COR-L47 (cell line): ENCODE data around the gene WNT3A.

ENCODE experiments used
- DNase-seq: peaks from one replicate; lab custom pipeline; 2025; lab: John Stamatoyannopoulos, UW

The WNT3A gene

DNA sequence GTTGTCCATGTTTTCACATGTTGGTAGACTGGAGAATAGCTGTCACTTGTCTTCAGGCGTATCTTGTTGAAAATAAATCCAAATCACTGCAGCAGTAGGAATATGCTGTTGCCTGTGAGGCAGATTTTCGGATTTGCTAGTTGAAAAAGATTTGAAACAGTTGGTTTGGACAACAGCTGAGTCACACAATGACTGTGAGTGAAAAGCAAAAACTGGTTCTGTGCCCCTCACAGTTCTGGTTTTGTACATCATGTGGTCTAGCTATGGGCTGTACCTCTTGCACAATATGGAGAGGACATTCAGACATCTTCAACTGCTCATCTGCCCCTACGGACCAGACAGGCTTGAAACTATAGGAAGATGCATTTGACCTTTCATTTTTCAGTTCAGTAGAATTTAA is 77.5 kb downstream of the WNT3A start:
- no peak for DNase-seq

DNA sequence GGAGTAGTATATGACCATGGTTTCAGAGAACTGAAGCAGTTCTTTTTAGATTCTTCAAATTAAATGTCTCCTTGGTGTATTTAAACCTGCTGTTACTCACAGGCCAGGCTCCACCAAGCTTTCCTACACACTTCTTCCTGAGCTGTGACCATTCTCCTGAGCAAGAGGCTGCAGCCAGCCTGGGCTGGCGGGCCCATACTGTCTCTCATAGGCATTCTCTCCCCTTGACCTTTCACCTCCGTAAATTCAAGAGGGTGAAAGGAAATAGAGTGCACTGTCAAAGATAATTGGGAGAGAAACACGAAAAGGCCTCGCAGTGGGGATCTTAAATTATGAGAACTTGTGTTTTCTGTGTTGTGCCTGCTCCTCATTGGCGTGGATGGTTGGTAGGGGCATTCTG is 78.0 kb downstream of the WNT3A start:
- no peak for DNase-seq

DNA sequence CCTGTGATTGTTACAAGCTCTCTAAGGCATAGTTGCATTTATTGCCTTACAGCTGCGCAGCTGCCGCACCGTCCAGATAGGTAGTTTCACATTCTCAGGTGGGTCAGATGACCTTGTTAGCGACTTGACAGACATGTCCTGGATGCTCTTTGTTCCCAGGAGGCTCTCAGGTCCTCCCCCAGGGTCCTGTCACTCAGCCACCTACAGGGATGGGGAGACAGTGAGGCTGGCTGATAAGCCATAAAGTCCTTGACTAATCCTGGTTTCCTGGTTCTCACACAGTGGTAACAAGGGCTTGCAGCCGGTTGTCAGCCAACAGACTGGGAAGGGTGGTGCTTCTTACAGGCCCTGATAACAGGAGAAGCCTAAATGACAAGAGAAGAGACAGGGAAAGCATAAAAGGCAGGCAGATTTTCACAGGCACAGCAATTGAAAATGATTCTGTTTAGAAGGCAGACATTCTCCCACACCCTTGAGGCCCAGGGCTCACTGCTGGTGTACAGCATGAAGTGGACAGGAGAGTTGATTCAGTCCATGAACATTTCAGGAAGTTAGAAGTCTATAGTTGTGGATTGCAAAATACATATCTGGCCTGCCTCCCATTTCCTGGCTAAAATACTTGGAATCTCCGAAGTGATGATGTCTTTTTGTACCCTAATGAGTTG is 78.6 kb downstream of the WNT3A start:
- no peak for DNase-seq

DNA sequence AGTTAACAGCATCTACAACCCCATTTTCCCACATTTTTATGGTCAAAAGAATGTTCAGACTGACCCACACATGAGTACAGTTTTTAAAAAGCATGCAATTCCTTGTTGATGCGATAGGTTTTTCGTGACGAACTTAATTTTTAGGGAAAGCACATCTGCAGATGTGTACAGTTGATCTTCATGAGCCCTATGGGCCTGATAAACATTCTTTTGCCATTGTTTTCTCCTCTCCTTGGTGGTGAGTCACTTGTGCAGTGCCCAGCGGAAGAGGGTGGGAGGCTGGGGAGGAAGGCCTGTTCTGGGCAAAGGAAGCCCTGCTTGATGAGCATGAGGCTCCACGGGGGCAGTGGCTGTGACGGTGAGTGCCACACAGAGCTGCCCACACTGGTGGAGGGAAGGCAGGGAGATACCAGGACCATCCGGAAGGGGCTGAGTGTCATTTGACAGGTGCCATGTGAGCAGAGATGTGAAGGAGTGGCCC is 81.0 kb downstream of the WNT3A start:
- no peak for DNase-seq

DNA sequence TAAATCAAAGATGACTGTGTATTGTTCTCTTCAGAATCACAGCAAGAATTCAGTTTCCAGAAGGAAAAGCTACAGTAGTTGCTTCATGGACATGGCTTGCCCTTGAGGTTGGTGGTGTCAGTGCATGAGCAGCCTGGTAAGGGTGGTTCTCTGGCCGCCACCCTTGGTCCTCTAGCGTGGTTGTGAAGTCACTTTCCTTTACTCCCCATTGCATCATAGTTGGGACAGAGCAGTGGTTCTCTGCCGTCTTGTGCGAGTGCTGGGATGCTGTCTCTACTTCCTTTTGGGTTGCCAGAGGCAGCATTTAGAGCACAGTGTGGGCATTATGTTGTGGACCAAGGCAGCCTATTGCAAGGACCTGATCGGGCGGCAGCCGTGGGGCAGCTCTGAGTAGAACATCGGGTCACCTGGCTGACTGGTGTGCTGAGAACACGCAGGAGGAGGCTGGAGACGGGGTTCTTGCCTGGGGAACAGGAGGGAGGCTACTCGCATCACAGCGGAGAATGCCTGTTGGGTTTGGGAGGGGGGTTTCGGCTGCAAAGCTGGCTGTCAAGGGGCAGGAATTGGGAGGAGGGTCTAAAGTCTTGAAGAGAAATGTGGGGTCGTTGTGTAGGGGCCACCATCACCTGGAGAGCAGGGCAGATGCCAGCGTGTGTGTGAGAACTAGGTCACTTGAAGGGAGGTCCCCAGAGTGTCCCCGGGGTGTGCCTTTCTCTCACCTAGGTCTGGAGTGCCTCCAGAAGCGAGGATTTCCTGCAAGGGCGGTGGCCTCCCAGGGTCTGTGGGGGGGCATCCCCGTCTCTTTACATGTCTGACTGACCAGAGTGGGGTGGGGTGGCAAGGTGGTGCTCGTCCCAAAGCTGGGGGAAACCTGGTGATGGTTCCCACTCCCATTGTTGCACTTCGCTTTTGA is 82.0 kb downstream of the WNT3A start:
- no peak for DNase-seq

DNA sequence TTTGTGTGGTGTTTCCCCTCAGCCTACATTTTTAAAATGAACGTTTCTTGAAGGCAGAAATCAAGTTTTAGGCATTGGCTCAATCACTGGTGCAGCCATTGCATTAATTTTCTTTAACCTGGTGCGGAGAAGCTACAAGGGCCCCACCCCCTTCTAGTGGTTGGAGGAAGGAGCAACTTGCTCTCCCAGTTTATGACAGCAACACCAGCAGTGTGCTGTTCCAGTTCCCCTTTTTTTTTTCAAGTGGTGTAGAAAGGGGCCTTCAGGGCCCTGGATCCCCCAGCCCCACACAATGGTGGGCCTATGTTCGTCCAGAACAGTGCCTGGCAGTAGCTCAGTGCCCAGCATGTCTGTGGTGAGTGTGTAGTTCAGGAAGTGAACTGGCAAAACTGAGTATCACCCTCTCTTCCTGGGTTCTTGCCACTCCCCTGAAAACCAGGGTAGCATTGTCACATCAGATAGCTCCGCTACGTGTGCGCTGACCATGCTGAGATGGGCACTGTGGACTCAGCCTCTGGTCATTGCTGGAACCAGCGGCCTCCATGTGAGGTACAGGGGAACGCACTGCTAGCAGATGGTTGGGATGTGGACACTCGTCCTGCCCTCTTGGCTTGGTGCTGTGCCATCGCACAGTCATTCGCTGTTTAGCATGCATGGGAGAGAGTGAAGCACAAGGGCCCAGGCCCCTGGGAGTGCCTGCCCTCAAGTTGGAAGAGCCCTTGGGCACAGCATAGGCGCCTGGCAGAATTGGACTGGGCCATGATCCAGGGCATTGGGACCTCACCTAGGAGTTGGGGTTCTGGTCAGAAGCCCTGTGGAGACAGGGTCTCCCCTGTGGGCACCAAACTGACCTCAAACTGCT is 83.0 kb downstream of the WNT3A start:
- DNase-seq, result no peak

DNA sequence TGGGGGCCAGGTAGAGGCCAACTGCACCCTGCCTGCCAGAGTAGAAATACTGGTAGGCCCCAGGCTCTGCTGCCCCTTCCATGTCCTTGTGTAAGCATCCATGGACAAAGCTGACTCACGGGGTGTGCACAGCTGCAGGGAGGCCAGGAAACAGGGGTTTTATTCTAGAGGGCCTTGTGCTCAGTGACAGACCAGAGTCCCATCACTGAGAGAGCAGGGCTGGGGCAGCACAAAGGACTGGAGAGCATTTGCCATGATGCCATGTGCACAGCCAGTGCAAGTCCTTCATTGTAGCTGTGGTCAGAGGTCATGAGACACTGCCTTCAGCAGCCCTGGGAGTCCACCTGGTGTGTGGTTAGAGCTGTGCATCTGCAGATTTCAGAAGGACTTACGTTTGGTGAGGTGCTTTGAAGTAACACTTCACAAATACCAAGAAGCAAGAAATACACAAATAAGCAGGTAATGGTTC is 83.8 kb downstream of the WNT3A start:
- DNase-seq, result no peak

DNA sequence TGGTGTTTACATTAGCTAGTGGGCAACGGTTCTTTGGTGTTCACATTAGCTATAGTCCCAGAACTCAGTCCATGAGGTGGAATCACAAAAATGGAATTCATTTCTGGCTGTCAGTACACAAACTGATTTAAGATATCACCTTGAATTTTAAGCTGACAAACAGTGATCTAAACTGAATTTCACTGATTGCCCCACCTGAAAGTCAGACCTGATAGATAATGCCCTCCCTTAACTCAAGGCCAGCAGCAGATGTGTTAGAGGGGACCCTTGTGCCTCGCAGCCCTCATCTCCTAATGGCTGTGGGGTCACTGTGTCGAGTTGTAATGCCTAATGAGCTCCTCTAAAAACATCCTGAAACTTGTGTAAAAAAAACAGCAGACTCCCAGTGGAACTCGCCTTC is 84.3 kb downstream of the WNT3A start:
- DNase-seq, result no peak

DNA sequence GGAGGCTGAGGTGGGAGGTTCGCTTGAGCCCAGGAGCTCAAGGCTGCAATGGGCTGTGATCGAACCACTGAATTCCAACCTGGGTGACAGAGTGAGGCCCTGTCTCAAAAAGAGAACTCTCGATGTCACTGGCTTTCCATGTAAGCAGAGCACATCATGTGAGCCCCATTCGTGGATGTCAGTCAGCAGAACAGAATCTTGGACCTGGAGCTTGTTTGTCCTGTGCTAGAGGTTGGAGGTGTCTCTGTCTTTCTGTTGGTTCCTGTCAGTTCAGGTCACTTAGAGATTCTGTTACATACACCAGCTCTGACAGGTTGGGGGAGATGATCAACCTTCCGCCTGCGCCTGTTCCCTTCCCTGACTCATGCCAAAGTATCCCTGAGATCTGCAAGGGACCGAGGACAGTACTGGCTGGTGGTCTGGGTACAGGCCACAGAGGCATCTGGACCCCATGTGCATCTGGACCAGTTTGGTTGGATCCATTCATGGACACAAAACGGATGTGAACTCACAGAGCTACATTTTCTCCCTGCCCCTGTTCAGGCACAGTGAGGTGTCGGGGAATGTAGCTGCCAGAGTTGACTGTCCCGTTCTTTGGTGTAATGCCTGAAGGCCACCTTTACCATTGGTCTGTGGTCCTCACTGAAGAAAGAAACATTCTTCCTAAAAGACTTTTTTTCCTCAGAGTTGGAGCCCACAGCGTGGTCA is 85.7 kb downstream of the WNT3A start:
- no peak for DNase-seq

DNA sequence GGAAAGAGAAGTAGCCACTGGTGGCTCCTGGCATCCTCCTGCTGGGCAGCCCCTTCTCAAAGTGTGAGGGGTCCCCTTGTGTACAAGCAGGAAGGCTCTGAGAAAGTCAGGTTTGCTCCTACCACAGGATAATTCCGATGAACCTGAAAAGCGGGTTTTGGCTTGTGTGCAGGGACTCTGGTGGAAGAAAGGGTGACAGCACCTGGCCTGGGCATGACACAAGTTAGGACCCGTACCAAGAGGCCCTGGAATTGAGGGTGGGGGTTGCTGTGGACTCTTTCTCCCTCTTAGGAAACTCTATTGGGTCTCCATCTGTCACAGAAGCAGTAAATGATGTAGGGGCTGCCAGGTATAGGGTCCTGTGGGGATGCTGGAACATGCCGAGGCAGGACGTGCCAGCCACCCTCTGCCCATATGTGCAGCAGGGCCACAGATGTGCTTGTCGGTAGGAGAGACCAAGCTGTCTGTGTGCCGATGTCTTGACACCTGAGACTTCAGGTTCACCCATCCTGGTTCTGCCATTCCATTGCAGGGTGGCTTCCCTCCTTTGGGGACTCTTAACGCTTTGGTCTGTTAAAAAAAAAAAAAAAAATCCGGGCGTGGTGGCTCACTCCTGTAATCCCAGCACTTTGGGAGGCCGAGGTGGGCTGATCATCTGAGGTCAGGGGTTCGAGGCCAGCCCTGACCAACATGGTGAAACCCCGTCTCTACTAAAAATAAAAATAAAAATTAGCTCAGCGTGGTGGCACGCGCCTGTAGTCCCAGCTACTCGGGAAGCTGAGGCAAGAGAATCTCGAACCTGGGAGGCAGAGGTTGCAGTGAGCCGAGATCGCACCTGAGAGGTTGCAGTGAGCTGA is 86.5 kb downstream of the WNT3A start:
- no peak for DNase-seq

DNA sequence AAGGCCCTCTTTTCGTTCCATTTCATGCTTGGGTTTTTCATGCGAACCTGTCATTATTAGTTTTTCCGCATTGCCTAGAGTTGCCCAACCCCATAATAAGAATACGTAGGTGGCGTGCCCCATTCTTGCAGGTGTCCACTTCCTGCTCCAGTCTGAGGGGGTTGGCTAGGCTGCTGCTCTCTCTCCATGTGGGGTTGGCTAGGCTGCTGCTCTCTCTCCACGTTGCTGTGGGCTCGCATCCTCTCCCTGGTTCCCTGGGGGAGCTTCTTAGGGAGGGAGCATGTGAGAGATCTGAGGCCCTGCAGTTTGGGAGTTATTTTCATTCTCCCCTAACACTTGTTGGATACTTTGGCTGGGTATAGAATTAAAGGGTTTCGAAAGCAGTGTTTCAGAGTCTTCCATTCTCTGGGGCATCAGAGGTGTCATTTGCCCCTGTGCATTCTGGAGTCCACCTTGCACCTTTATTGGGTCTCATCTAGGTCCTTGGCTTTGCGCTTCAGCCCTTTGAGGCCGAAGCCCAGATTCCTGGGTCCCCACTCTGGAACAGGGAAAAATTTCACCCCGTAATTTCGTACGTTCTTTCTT is 87.7 kb downstream of the WNT3A start:
- no peak for DNase-seq

DNA sequence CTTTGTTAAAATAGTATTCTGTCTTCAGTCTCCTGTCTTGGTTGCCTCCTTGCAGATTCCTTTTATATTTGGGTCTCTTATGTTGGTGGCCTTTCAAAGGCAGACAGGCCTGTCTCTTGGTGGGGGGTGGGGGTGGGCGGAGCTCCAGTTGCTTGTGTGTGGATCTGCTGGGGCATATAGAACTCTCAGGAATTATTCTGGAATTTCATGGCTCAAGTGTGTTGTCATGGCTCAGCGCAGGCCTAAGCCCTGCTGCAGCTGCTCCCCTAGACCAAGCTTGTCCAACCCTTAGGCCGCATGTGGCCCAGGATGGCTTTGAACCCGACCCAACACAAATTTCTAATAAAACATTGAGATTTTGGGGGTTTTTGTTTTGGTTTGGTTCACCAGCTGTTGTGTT is 88.4 kb downstream of the WNT3A start:
- DNase-seq, result no peak

DNA sequence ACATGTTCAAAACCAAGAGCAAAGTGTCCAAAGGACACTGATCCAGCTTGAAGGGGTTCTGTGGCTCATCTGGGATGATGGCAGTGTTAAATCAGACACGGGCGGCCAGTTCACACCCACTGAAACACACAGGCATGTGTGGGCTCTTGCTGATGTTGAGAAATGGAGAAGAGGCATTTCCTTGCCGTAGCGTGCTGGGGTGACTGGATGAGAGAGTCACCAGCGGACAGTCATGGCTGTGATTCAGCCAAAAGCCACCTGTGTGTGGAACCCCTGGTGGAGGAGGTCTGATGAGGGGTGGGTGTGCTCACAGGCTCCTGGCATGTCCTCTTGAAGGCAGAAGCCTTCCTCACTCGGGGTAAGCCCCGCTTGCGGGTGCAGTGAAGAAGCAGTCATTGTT is 89.1 kb downstream of the WNT3A start:
- no peak for DNase-seq

DNA sequence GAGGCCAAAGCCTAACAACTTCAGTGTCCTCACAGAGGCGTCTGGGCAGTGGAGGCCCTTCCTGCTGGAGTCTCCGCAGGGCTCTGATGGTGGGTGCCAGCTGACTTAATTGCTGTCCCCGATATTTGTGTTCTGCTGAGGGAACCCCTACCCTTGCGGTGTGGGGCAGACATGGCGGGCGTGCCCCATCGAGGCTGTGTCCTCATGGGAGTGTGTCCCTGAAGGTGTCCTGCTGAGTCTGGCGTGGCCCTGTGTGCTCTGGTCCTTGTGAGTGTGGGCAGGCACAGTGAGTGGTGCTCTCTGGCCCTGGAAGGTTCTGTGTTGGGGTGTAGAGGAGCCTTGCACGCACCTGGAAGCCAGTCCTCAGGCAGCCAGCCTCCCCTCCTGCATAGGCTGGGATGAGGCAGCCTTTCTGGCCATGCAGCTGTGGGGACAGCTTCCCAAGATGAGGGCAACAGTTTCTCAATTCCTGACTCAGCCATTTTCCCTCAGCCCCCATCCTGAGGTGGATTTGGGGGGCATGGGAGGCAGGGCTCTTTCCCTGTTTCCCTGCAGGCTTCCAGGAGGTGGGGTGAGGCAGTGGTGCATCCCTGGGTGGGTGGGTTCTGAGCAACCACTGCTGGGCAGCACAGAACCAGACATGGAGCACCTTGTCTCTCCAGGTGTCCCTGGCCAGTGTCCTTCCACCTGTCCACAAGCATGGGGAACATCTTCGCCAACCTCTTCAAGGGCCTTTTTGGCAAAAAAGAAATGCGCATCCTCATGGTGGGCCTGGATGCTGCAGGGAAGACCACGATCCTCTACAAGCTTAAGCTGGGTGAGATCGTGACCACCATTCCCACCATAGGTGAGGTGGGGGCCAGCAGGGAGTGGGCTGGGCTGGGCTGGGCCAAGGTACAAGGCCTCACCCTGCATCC is 89.9 kb downstream of the WNT3A start:
- DNase-seq, result no peak

DNA sequence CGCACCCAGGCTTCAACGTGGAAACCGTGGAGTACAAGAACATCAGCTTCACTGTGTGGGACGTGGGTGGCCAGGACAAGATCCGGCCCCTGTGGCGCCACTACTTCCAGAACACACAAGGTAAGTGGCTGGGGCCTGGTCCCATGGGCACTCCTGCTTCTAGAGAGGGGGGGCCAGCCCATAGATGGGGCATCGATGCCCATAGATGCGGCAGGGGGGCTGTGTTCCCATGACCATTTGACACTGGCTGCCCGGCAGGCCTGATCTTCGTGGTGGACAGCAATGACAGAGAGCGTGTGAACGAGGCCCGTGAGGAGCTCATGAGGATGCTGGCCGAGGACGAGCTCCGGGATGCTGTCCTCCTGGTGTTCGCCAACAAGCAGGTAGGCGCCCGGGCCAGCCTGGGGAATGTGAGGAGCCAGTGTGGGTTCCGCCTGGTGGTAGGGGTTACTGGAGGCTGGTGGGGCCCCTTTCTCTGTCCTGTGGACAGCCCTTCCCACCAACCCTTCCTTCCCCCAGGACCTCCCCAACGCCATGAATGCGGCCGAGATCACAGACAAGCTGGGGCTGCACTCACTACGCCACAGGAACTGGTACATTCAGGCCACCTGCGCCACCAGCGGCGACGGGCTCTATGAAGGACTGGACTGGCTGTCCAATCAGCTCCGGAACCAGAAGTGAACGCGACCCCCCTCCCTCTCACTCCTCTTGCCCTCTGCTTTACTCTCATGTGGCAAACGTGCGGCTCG is 90.7 kb downstream of the WNT3A start:
- DNase-seq, result no peak

DNA sequence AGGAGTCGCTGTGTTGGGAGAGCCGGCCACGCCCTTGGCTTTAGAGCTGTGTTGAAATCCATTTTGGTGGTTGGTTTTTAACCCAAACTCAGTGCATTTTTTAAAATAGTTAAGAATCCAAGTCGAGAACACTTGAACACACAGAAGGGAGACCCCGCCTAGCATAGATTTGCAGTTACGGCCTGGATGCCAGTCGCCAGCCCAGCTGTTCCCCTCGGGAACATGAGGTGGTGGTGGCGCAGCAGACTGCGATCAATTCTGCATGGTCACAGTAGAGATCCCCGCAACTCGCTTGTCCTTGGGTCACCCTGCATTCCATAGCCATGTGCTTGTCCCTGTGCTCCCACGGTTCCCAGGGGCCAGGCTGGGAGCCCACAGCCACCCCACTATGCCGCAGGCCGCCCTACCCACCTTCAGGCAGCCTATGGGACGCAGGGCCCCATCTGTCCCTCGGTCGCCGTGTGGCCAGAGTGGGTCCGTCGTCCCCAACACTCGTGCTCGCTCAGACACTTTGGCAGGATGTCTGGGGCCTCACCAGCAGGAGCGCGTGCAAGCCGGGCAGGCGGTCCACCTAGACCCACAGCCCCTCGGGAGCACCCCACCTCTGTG is 91.6 kb downstream of the WNT3A start:
- DNase-seq, result no peak

DNA sequence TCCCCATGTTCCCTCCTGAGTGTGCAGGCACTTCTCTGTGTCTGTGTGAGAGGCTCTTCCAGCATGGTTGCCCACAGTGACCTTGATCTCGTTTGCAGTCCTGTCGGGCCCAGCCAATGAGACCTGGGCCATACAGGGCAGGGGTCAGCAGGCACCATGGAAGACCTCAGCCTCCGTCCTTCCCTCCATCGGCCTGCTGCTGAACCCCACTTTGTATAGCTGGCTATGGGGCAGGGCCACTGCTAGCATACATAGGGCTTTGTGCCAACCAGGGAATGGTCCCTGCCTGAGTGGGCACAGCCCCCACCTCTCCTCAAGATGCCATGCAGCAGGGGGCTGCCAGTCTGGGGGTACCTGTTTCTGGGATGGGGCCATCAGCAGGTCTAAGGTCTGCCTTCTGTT is 92.5 kb downstream of the WNT3A start:
- DNase-seq, result no peak
